ENCODE results near the gene CTIF. TPM values are rescaled to one million over a fixed set of nuclear protein-coding genes. Genes with fewer than 3 reads are reported as not detected.

CTIF gene
- total and polyA plus RNA-seq, 4 experiments from 2014 or later: 5.2 to 6.5 TPM; not detected in 2

DNA sequence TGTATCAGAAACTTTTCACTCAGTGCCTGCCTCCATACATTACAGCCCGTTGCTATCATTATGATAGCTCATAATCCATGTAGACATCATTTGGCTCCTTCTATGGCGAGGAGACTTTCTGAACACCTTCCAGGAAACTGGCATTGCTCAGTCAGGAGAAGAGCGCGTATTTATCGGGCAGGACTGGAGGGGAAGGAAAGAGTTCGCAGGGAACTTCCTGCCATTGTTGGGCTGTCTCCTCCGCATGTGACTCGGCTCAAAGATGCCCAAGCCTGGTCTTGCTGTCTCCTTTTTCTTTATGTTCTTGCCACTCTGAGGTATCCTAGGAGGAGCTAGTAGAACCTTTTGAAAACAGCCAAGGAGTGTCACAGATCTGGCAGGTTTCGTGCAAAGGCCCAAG lies 156.8 kb downstream of the CTIF start:
- H3K4me3 ChIP-seq (ENCODE audit: low read length in 2 of 2): no peak overlapping the region
- CTCF ChIA-PET (ENCODE audit: partially characterized antibody): no interaction called here
- Mint-ChIP-seq H3K9me3 (no peaks in the 10 kb centered on the region), H3K27me3 (no peaks in the 10 kb centered on the region), H3K4me1 (no peaks in the 10 kb centered on the region), H3K27ac (no peak overlapping the region), H3K4me3 (no peak overlapping the region), H3K36me3 (no peaks in the 10 kb centered on the region)
- no peak for DNase-seq
- H3K27ac ChIP-seq (ENCODE audit: low read depth, low read length): no peak overlapping the region
- H3K9me3 ChIP-seq (ENCODE audit: control insufficient read depth in 1 of 2, low read length in 2 of 2): no peaks in the 10 kb centered on the region
- POLR2A ChIA-PET (ENCODE audit: partially characterized antibody): no interaction called here
- H3K4me1 ChIP-seq (ENCODE audit: insufficient read depth, low read length): no peaks in the 10 kb centered on the region
- H3K27me3 ChIP-seq (ENCODE audit: insufficient read depth, low read length): no peaks in the 10 kb centered on the region
- intact Hi-C loops (cut with micrococcal nuclease): no loop called here
- H3K36me3 ChIP-seq (ENCODE audit: insufficient read depth, low read length): no peaks in the 10 kb centered on the region

DNA sequence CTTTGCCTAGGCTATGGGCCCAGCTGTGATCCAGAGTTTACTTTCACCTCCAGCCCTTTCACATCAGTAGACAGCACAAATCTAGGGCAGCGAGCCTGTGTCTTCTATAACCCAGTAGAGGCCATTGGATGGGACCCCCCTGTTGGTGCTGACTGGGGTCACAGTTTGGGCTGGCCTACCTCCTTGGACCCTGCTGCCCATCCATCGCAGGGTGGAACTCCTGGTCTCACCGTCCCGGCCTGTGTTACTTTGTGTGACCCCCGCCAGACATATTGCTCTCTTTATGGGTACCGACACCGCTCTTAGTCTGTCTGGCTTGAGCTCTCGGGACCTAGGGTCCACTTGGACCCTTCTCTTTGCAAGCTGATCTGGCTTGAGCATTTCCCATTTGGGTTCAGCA lies 157.4 kb downstream of the CTIF start:
- Mint-ChIP-seq H3K4me3 (no peak overlapping the region), H3K36me3 (no peaks in the 10 kb centered on the region), H3K27me3 (no peaks in the 10 kb centered on the region), H3K27ac (no peak overlapping the region), H3K4me1 (no peaks in the 10 kb centered on the region), H3K9me3 (no peaks in the 10 kb centered on the region)
- POLR2A ChIA-PET (ENCODE audit: partially characterized antibody): no interaction called here
- Histone ChIP-seq H3K4me3 (ENCODE audit: low read length in 2 of 2) (no peak overlapping the region), H3K27ac (ENCODE audit: low read depth, low read length) (no peak overlapping the region), H3K9me3 (ENCODE audit: control insufficient read depth in 1 of 2, low read length in 2 of 2) (no peaks in the 10 kb centered on the region), H3K27me3 (ENCODE audit: insufficient read depth, low read length) (no peaks in the 10 kb centered on the region), H3K4me1 (ENCODE audit: insufficient read depth, low read length) (no peaks in the 10 kb centered on the region), H3K36me3 (ENCODE audit: insufficient read depth, low read length) (no peaks in the 10 kb centered on the region)
- CTCF ChIA-PET (ENCODE audit: partially characterized antibody): no interaction called here
- DNase-seq: no peak
- intact Hi-C loops (cut with micrococcal nuclease): no loop called here

- H3K4me1 Mint-ChIP-seq: no peaks in the 10 kb centered on the region
Observed at GRCh38 chr18:48697441-48697840, 158.6 kb downstream of the CTIF start.

GRCh38 chr18:48698707-48699106 lies 159.9 kb downstream of the CTIF start:
- CTCF ChIA-PET (ENCODE audit: partially characterized antibody): no interaction called here
- intact Hi-C loops (cut with micrococcal nuclease): no loop called here
- POLR2A ChIA-PET (ENCODE audit: partially characterized antibody): no interaction called here

More at GRCh38 chr18:48697441-48697840, 158.6 kb downstream of the CTIF start:
- no peak overlapping the region for H3K27ac Mint-ChIP-seq
- Histone ChIP-seq H3K27ac (ENCODE audit: low read depth, low read length) (no peak overlapping the region), H3K9me3 (ENCODE audit: control insufficient read depth in 1 of 2, low read length in 2 of 2) (no peaks in the 10 kb centered on the region), H3K4me1 (ENCODE audit: insufficient read depth, low read length) (no peaks in the 10 kb centered on the region), H3K36me3 (ENCODE audit: insufficient read depth, low read length) (no peaks in the 10 kb centered on the region), H3K4me3 (ENCODE audit: low read length in 2 of 2) (no peak overlapping the region), H3K27me3 (ENCODE audit: insufficient read depth, low read length) (no peaks in the 10 kb centered on the region)
- no peaks in the 10 kb centered on the region for H3K36me3 Mint-ChIP-seq
- H3K4me3 Mint-ChIP-seq: no peak overlapping the region
- ChIA-PET CTCF (ENCODE audit: partially characterized antibody) (no interaction called here), POLR2A (ENCODE audit: partially characterized antibody) (no interaction called here)
- no peaks in the 10 kb centered on the region for H3K9me3 Mint-ChIP-seq
- intact Hi-C loops (cut with micrococcal nuclease): no loop called here
- no peak for DNase-seq
- H3K27me3 Mint-ChIP-seq: no peaks in the 10 kb centered on the region

GRCh38 chr18:48699761-48700160 lies 160.9 kb downstream of the CTIF start:
- Histone ChIP-seq H3K9me3 (ENCODE audit: control insufficient read depth in 1 of 2, low read length in 2 of 2) (no peaks in the 10 kb centered on the region), H3K36me3 (ENCODE audit: insufficient read depth, low read length) (no peaks in the 10 kb centered on the region), H3K4me3 (ENCODE audit: low read length in 2 of 2) (no peak overlapping the region), H3K4me1 (ENCODE audit: insufficient read depth, low read length) (no peaks in the 10 kb centered on the region), H3K27ac (ENCODE audit: low read depth, low read length) (no peak overlapping the region), H3K27me3 (ENCODE audit: insufficient read depth, low read length) (no peaks in the 10 kb centered on the region)
- Mint-ChIP-seq H3K4me3 (no peak overlapping the region), H3K36me3 (no peaks in the 10 kb centered on the region), H3K27me3 (no peaks in the 10 kb centered on the region), H3K27ac (no peak overlapping the region), H3K9me3 (no peaks in the 10 kb centered on the region), H3K4me1 (peaks cover 0 to 2% (median 0%) of the 10 kb centered on the region in 4 donors)
- intact Hi-C loops (cut with micrococcal nuclease): no loop called here
- DNase-seq: no peak
- CTCF ChIA-PET (ENCODE audit: partially characterized antibody): no interaction called here
- POLR2A ChIA-PET (ENCODE audit: partially characterized antibody): no interaction called here

More at GRCh38 chr18:48698707-48699106, 159.9 kb downstream of the CTIF start:
- Mint-ChIP-seq H3K4me3 (no peak overlapping the region), H3K27ac (no peak overlapping the region), H3K9me3 (no peaks in the 10 kb centered on the region), H3K4me1 (peaks cover 0 to 2% (median 0%) of the 10 kb centered on the region in 4 donors), H3K27me3 (no peaks in the 10 kb centered on the region), H3K36me3 (no peaks in the 10 kb centered on the region)
- no peak overlapping the region for H3K4me3 ChIP-seq (ENCODE audit: low read length in 2 of 2)
- DNase-seq: no peak
- H3K9me3 ChIP-seq (ENCODE audit: control insufficient read depth in 1 of 2, low read length in 2 of 2): no peaks in the 10 kb centered on the region
- H3K27ac ChIP-seq (ENCODE audit: low read depth, low read length): no peak overlapping the region
- H3K4me1 ChIP-seq (ENCODE audit: insufficient read depth, low read length): no peaks in the 10 kb centered on the region
- no peaks in the 10 kb centered on the region for H3K36me3 ChIP-seq (ENCODE audit: insufficient read depth, low read length)
- H3K27me3 ChIP-seq (ENCODE audit: insufficient read depth, low read length): no peaks in the 10 kb centered on the region

- H3K4me1 ChIP-seq (ENCODE audit: insufficient read depth, low read length): no peaks in the 10 kb centered on the region
- DNase-seq: no peak
- no peaks in the 10 kb centered on the region for H3K36me3 Mint-ChIP-seq
- peaks cover 0 to 2% (median 0%) of the 10 kb centered on the region in 4 donors for H3K4me1 Mint-ChIP-seq
- no peaks in the 10 kb centered on the region for H3K27me3 ChIP-seq (ENCODE audit: insufficient read depth, low read length)
- no peaks in the 10 kb centered on the region for H3K9me3 Mint-ChIP-seq
- ChIA-PET POLR2A (ENCODE audit: partially characterized antibody) (no interaction called here), CTCF (ENCODE audit: partially characterized antibody) (no interaction called here)
- H3K9me3 ChIP-seq (ENCODE audit: control insufficient read depth in 1 of 2, low read length in 2 of 2): no peaks in the 10 kb centered on the region
- no peak overlapping the region for H3K4me3 ChIP-seq (ENCODE audit: low read length in 2 of 2)
- no peak overlapping the region for H3K4me3 Mint-ChIP-seq
- no peaks in the 10 kb centered on the region for H3K27me3 Mint-ChIP-seq
- H3K27ac Mint-ChIP-seq: no peak overlapping the region
- no peaks in the 10 kb centered on the region for H3K36me3 ChIP-seq (ENCODE audit: insufficient read depth, low read length)
- intact Hi-C loops (cut with micrococcal nuclease): no loop called here
- H3K27ac ChIP-seq (ENCODE audit: low read depth, low read length): no peak overlapping the region
Observed at GRCh38 chr18:48700446-48700845, 161.6 kb downstream of the CTIF start.

DNA sequence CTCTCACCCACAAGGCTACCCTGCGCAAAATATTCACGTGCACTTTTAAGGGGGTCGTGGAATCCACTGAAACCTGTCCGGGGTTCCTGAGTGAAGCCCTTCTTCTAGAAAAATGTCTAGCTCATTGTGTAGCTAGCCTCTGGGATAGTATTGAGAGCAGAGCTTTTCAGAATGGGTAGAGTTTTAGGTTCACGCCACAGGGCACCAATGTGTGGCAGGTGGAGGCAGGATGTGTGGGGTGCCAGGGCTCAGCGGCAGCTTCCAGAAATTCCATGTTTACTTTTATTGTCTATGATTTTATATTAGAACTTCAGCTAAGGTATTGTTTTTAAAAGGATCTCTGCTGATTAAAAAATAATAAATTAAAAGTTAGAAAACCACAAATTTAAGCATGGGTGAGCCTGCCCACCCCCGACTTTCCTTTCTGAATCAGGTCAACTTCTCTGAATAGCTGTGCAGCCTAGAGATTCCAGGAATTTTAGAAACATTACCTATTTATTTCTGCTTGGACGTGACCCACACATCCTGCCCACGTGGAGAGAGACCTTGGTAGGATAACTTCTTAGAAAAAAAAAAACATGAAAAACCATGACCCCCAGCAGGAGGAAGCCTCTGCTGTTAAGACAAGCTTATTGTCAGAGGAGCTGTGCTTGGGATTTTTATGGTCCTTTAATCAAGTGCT lies 163.7 kb downstream of the CTIF start:
- H3K4me3 Mint-ChIP-seq: no peak overlapping the region
- no peak for DNase-seq
- intact Hi-C loops (cut with micrococcal nuclease): no loop called here
- Histone ChIP-seq H3K9me3 (ENCODE audit: control insufficient read depth in 1 of 2, low read length in 2 of 2) (no peaks in the 10 kb centered on the region), H3K27me3 (ENCODE audit: insufficient read depth, low read length) (no peaks in the 10 kb centered on the region), H3K36me3 (ENCODE audit: insufficient read depth, low read length) (no peaks in the 10 kb centered on the region), H3K4me3 (ENCODE audit: low read length in 2 of 2) (no peak overlapping the region), H3K4me1 (ENCODE audit: insufficient read depth, low read length) (no peaks in the 10 kb centered on the region), H3K27ac (ENCODE audit: low read depth, low read length) (no peak overlapping the region)
- ChIA-PET CTCF (ENCODE audit: partially characterized antibody) (interaction anchor here (1.1 to 1.4 kb wide), 2 partner anchors 9 to 477 kb away, joined by 3 read pairs; no protein-coding TSS in a partner anchor), POLR2A (ENCODE audit: partially characterized antibody) (no interaction called here)
- no peaks in the 10 kb centered on the region for H3K36me3 Mint-ChIP-seq
- no peaks in the 10 kb centered on the region for H3K27me3 Mint-ChIP-seq
- no peaks in the 10 kb centered on the region for H3K9me3 Mint-ChIP-seq
- H3K4me1 Mint-ChIP-seq: peaks cover 0 to 2% (median under 1%) of the 10 kb centered on the region in 4 donors
- H3K27ac Mint-ChIP-seq: no peak overlapping the region

Measured in CD4-positive, alpha-beta memory T cell (primary cell).